SK-N-MC (cell line): ENCODE data around the gene FOSL2.

Experiments used
- EZH2 ChIP-seq: fragments of 200-600 bp; sonication (generic); IDR thresholded peaks from one replicate; pipeline ENCODE4 v1.6.1; 2017; ENCODE audit warnings: antibody characterized with exemption
- POLR2AphosphoS5 ChIP-seq: IDR thresholded peaks from 2 replicates; pipeline ENCODE4 v1.6.1; 2012; ENCODE audit warnings: mild to moderate bottlenecking, low read depth, low read length, borderline replicate concordance

DNA sequence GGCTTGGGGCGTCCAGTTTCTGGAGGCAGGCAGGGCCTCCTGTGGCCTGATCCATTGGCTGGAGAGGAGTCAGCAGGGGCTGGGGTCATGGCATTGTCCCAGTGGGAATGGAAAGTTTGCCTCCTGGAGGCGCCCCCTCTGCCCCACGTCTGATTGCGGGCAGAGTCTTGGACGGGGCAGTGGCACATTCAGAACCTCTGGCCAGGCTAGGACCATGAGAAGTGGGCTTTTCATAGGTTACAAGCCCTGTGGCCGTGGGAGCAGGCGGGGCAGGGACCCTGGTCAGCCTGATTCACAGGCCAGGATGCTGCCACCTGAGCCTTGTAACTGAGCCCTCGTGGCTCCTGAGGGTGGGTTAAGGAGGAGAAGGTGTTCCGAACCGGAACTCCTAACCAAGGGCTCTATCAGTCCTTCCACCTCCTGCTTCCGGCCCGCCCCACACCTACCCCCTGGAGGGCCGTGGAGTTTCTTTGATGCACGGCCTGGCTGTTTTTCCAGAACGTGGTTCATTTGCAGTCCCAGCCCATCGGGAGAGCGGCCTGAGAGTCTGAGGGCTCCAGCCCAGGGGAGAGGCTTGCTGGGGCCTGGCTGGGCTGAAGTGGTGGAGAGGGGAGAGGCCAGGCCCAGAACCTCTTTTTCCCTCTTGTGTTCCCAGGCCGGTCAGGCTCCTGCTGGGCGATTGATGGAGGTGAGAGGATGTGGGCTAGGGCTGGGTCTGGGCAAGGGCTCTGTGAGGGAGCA lies 59.3 kb downstream of the FOSL2 start:
- TF ChIP-seq EZH2, result no peak
- TF ChIP-seq POLR2AphosphoS5, result no peak
